GM12873 (cell line): ENCODE data around the gene DNAJB7.
A peak's percentile ranks its signal among the peaks of the same experiment; 100 is the strongest.

Source experiments
- TF ChIP-seq, protein P1 (sequence below): IDR thresholded peaks from 2 replicates; pipeline ENCODE4 v1.5.1; 2012; ENCODE audit warnings: low read depth, mild to moderate bottlenecking, moderate library complexity, low read length, control low read depth; ENCODE audit not compliant: insufficient read depth; ENCODE audit errors: missing control alignments

Gene DNAJB7

DNA sequence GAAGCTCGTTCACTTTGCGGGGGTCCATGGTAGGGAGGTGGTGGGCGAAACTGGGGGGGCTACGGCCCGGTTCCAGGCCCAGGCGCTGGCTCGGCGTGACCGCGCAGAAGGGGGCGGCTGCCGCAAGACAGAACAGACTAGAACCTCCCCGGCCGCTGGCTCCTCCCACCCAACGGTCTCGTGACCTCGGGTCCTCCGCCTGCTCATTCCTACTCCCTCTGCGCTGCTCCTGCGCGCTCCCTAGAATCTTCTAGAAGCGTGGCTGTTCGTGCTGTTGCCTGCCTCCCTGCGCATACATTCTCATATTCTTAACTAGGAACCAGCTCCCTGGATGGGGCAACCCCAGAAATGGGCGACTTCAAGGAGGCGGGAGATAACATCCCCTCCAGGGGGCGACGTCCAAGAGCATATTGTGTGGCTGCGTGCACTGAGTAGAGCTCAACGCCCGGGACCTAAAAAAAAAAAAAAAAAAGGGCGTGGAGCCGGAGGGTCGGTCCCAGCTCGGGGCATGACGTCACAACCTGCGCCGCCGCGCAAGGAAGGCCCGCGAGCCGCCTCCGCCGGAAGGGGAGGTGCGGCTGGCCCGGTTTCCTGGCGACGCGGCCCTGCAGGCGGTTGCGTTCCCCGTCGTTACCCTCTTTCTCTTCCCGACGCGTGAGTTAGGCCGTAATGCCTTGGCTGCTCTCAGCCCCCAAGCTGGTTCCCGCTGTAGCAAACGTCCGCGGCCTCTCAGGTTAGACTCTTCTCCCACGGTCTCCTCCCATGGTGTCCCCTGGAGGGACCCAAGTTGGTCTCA lies 5.2 kb downstream of the DNAJB7 start, which contains the start of the genes ST13 and XPNPEP3:
Gene ST13 (minus strand): TSS at position 127 of the 796 bp plus-strand sequence. CDS start 99 bp downstream, at position 28.
Gene XPNPEP3 (plus strand): TSS at position 636 of the 796 bp plus-strand sequence. CDS start 34 bp downstream, at position 670.
- TF ChIP-seq, protein P1, sequence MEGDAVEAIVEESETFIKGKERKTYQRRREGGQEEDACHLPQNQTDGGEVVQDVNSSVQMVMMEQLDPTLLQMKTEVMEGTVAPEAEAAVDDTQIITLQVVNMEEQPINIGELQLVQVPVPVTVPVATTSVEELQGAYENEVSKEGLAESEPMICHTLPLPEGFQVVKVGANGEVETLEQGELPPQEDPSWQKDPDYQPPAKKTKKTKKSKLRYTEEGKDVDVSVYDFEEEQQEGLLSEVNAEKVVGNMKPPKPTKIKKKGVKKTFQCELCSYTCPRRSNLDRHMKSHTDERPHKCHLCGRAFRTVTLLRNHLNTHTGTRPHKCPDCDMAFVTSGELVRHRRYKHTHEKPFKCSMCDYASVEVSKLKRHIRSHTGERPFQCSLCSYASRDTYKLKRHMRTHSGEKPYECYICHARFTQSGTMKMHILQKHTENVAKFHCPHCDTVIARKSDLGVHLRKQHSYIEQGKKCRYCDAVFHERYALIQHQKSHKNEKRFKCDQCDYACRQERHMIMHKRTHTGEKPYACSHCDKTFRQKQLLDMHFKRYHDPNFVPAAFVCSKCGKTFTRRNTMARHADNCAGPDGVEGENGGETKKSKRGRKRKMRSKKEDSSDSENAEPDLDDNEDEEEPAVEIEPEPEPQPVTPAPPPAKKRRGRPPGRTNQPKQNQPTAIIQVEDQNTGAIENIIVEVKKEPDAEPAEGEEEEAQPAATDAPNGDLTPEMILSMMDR: peak; percentile 12

DNA sequence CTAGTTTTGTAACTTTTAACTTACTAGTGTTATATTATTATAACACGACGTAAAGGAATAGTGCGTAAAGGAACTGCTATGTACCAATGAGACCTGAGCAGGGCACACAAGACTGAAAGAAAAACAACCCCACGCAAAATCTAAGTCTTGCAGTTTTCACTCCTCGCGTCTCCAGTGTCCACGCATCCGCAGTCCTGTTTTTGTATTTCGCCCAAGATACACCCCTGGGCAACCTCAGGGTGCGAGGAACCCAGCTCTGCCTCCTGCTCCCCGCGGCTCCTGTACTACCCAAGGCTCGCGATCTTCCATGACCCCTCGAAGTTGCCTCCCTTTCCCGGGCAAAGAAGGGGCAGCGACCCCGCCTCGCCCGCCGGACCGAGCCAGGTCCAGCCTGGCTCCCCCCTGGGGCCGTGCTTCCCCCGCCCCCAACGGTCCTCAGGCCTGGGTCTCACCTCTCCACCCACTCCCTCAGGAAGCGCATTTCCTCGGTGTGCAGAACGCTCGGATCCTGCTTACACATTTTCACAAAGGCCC lies 5.9 kb downstream of the DNAJB7 start:
- TF ChIP-seq, protein P1: no peak

DNA sequence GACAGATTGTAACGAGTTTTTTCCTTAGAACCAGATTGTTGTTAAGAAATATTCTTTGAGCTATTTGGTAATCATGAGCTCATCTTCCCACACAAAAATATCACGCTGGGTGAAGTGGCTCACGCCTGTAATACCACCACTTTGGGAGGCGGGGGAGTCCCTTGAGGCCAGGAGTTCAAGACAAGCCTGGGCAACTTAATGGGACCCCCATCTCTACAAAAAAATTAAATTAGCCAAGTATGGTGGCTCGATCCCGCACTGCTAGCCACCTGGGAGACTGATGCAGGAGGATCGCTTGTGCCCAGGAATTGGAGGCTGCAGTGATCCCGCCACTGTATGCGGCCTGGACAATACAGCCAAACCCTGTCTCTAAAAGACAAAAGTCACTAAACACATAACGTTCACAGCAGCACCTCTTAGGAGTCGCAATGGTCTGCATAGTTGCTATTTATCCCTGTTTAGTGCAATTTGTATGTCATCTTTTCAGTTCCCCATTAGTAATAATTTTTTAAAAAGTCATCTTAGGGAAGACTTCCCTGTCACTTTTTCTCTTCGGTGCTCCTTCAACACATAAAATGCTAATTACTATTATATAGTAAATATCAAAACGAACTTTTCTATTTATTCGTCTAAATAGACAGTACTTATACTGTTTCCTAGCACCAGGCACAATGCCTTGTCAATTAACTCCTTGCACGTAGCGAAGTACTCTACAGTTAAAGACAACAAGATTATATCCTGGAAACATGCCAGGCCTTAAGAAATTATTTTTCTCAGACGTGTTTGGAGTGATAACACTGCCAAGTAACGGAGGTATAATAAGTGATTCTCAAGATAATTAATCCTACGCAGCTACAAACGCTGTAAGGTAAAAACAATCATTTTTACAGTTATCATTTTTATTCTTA lies 6.6 kb downstream of the DNAJB7 start:
- TF ChIP-seq, protein P1: no peak

DNA sequence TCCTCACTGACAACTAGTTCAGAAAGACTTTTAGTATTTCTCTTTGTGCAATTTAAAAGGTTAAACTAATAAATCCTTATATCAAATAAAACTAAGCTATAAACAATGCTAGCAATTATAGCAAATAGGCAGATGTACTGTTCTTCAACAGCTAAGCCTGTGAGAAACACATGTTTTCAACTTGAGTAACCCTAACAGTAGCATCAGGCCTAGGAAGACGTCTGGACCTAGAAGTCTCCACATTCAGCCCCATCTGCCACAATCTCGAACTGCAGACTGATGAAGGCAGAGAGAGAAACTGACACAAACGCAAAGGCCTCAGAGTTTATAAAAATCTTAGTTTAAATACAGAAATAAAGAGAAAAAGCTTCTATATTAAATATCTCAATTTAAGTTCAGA lies 8.0 kb downstream of the DNAJB7 start:
- TF ChIP-seq, protein P1: no peak

DNA sequence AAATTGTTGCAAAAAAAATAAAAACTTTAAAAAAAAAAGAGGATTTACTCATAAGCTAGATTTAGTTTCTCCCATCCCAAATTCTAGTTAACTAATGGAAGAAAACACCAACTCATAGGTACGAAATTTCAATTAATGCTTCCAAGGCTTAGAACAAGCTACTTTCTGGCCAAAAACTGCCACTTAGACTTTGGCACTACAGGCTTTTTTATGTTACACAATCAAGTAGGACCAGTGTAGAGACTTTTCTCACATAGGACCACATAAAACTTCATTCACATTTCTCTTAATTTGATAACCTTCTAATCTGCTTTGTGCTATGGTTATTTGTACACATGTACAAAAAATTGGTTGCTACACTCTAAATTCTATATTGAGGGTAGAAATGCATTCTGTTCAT lies 8.6 kb downstream of the DNAJB7 start:
- TF ChIP-seq, protein P1: no peak

DNA sequence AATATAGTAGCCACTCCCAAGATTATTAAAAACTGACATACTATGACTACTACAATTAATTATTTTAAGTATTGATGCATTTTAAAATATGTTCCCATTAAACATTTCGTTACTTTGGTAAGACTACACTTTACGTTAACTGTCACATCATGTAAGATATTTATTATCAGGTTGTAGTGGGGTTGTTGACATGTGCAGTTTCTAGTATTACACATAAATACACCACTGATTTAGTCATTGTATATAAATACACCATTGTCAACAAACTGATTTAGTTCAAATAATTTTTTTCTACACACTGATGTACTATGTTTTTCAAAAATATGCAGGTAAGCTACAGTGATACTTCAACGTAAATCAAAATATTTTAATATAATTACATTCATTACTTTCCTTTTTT lies 17.0 kb downstream of the DNAJB7 start:
- TF ChIP-seq, protein P1: no peak

DNA sequence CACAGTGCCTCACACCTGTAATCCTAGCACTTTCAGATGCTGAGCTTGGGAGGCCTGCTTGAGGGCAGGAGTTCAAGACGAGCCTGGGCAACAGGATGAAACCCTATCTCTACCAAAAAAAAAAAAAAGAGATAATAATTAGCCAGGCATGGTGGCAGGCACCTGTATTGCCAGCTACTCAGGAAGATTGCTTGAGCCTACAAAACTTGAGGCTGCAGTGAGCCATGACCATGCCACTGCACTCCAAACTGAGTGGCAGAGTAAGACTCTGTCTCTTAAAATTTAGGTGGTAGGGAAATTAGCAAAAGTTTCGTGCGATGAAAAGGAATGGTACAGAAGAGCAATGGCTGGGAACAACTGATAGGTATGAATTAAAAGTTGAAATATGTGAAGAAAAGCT lies 23.4 kb downstream of the DNAJB7 start:
- TF ChIP-seq, protein P1: no peak
